Measurements from ENCODE around the gene IRF8.
A peak's percentile ranks its signal among the peaks of the same experiment; 100 is the strongest.

IRF8 gene

GRCh38 chr16:85926370-85926769, 27.4 kb downstream of the IRF8 start:
- peaks cover 0 to 34% (median 5%) of the 10 kb centered on the region in 5 experiments for H3K27me3 ChIP-seq (replicated peaks in 2 of 5; ENCODE audit: control insufficient read depth in 4 of 5, insufficient read depth in 5 of 5, low read length in 4 of 5)
- H3K27ac ChIP-seq (ENCODE audit: insufficient read depth in 1 of 2, low read depth in 1 of 2, low read length in 2 of 2, poor library complexity in 1 of 2, severe bottlenecking in 2 of 2): no peak overlapping the region
- ChIA-PET POLR2A (no interaction called here), CTCF (no interaction called here)
- H3K4me1 ChIP-seq (ENCODE audit: control extremely low read depth in 1 of 4, control insufficient read depth in 4 of 4, insufficient read depth in 4 of 4, low read length in 3 of 4): peaks cover 9 to 29% (median 20%) of the 10 kb centered on the region in 4 experiments
- H3K36me3 ChIP-seq (ENCODE audit: control insufficient read depth in 4 of 4, insufficient read depth in 4 of 4, low read length in 3 of 4): no peaks in the 10 kb centered on the region
- WGBS (ENCODE audit: insufficient coverage): 98% methylated on average over 8 of the region's 8 CpGs
- DNase-seq: no peak
- peaks cover 0 to 2% (median 0%) of the 10 kb centered on the region in 5 experiments for H3K9me3 ChIP-seq (ENCODE audit: control extremely low read depth in 1 of 5, control insufficient read depth in 4 of 5, insufficient read depth in 2 of 5, low read depth in 1 of 5, low read length in 4 of 5)
- H3K4me3 ChIP-seq (ENCODE audit: control insufficient read depth in 1 of 7, extremely low read depth in 1 of 7, insufficient read depth in 4 of 7, low read depth in 2 of 7, low read length in 6 of 7): no peak overlapping the region

GRCh38 chr16:85927371-85927770, 28.4 kb downstream of the IRF8 start:
- whole genome bisulfite sequencing (ENCODE audit: insufficient coverage): 36% methylated on average over 6 of the region's 16 CpGs
- ChIA-PET CTCF (interaction anchor here (0.8 to 2.0 kb wide), 3 partner anchors 11 to 59 kb away, joined by 3 to 9 read pairs (median 5); no protein-coding TSS in a partner anchor), POLR2A (interaction anchor here (0.6 kb wide), 2 partner anchors 24 to 54 kb away, joined by 3 to 4 read pairs; no protein-coding TSS in a partner anchor)
- peaks cover 0 to 34% (median 5%) of the 10 kb centered on the region in 5 experiments for H3K27me3 ChIP-seq (replicated peaks in 2 of 5; ENCODE audit: control insufficient read depth in 4 of 5, insufficient read depth in 5 of 5, low read length in 4 of 5)
- peaks cover 9 to 29% (median 20%) of the 10 kb centered on the region in 4 experiments for H3K4me1 ChIP-seq (ENCODE audit: control extremely low read depth in 1 of 4, control insufficient read depth in 4 of 4, insufficient read depth in 4 of 4, low read length in 3 of 4)
- no peaks in the 10 kb centered on the region for H3K36me3 ChIP-seq (ENCODE audit: control insufficient read depth in 4 of 4, insufficient read depth in 4 of 4, low read length in 3 of 4)
- no peak overlapping the region for H3K27ac ChIP-seq (ENCODE audit: insufficient read depth in 1 of 2, low read depth in 1 of 2, low read length in 2 of 2, poor library complexity in 1 of 2, severe bottlenecking in 2 of 2)
- no peak overlapping the region for H3K4me3 ChIP-seq (ENCODE audit: control insufficient read depth in 1 of 7, extremely low read depth in 1 of 7, insufficient read depth in 4 of 7, low read depth in 2 of 7, low read length in 6 of 7)
- H3K9me3 ChIP-seq (ENCODE audit: control extremely low read depth in 1 of 5, control insufficient read depth in 4 of 5, insufficient read depth in 2 of 5, low read depth in 1 of 5, low read length in 4 of 5): peaks cover 0 to 2% (median 0%) of the 10 kb centered on the region in 5 experiments
- DNase-seq: peak in 2 of 3 donors; percentile 48 to 62

GRCh38 chr16:85927959-85928358, 29.0 kb downstream of the IRF8 start:
- no peak overlapping the region for H3K27ac ChIP-seq (ENCODE audit: insufficient read depth in 1 of 2, low read depth in 1 of 2, low read length in 2 of 2, poor library complexity in 1 of 2, severe bottlenecking in 2 of 2)
- no peaks in the 10 kb centered on the region for H3K36me3 ChIP-seq (ENCODE audit: control insufficient read depth in 4 of 4, insufficient read depth in 4 of 4, low read length in 3 of 4)
- ChIA-PET CTCF (interaction anchor here (0.8 to 2.0 kb wide), 3 partner anchors 12 to 59 kb away, joined by 3 to 9 read pairs (median 5); no protein-coding TSS in a partner anchor), POLR2A (interaction anchor here (0.6 to 0.7 kb wide), 4 partner anchors 14 to 55 kb away, joined by 3 to 4 read pairs (median 4); no protein-coding TSS in a partner anchor)
- H3K9me3 ChIP-seq (ENCODE audit: control extremely low read depth in 1 of 5, control insufficient read depth in 4 of 5, insufficient read depth in 2 of 5, low read depth in 1 of 5, low read length in 4 of 5): peaks cover 0 to 2% (median 0%) of the 10 kb centered on the region in 5 experiments
- WGBS (ENCODE audit: insufficient coverage): 79% methylated on average over 5 of the region's 7 CpGs
- H3K4me1 ChIP-seq (ENCODE audit: control extremely low read depth in 1 of 4, control insufficient read depth in 4 of 4, insufficient read depth in 4 of 4, low read length in 3 of 4): peaks cover 9 to 29% (median 20%) of the 10 kb centered on the region in 4 experiments
- H3K4me3 ChIP-seq (ENCODE audit: control insufficient read depth in 1 of 7, extremely low read depth in 1 of 7, insufficient read depth in 4 of 7, low read depth in 2 of 7, low read length in 6 of 7): no peak overlapping the region
- H3K27me3 ChIP-seq (replicated peaks in 2 of 5; ENCODE audit: control insufficient read depth in 4 of 5, insufficient read depth in 5 of 5, low read length in 4 of 5): peaks cover 0 to 32% (median 5%) of the 10 kb centered on the region in 5 experiments
- peak in 2 of 3 donors; percentile 50 to 58 for DNase-seq

- POLR2A ChIA-PET: interaction anchor here (0.7 kb wide), 2 partner anchors 15 to 20 kb away, joined by 3 to 4 read pairs; no protein-coding TSS in a partner anchor
- no peak overlapping the region for H3K4me3 ChIP-seq (ENCODE audit: control insufficient read depth in 1 of 7, extremely low read depth in 1 of 7, insufficient read depth in 4 of 7, low read depth in 2 of 7, low read length in 6 of 7)
- H3K27me3 ChIP-seq (replicated peaks in 2 of 5; ENCODE audit: control insufficient read depth in 4 of 5, insufficient read depth in 5 of 5, low read length in 4 of 5): peaks cover 0 to 28% (median 5%) of the 10 kb centered on the region in 5 experiments
Measured at GRCh38 chr16:85928401-85928820, 29.4 kb downstream of the IRF8 start.

GRCh38 chr16:85929259-85929721, 30.3 kb downstream of the IRF8 start:
- ChIA-PET POLR2A (no interaction called here), CTCF (interaction anchor here (0.8 to 1.4 kb wide), 3 partner anchors 12 to 27 kb away, joined by 3 read pairs; no protein-coding TSS in a partner anchor)
- Histone ChIP-seq H3K9me3 (ENCODE audit: control extremely low read depth in 1 of 5, control insufficient read depth in 4 of 5, insufficient read depth in 2 of 5, low read depth in 1 of 5, low read length in 4 of 5) (peaks cover 0 to 2% (median 0%) of the 10 kb centered on the region in 5 experiments), H3K27me3 (replicated peaks in 2 of 5; ENCODE audit: control insufficient read depth in 4 of 5, insufficient read depth in 5 of 5, low read length in 4 of 5) (peaks cover 0 to 25% (median 5%) of the 10 kb centered on the region in 5 experiments), H3K4me3 (ENCODE audit: control insufficient read depth in 1 of 7, extremely low read depth in 1 of 7, insufficient read depth in 4 of 7, low read depth in 2 of 7, low read length in 6 of 7) (no peak overlapping the region), H3K36me3 (ENCODE audit: control insufficient read depth in 4 of 4, insufficient read depth in 4 of 4, low read length in 3 of 4) (no peaks in the 10 kb centered on the region), H3K4me1 (ENCODE audit: control extremely low read depth in 1 of 4, control insufficient read depth in 4 of 4, insufficient read depth in 4 of 4, low read length in 3 of 4) (peaks cover 9 to 30% (median 20%) of the 10 kb centered on the region in 4 experiments), H3K27ac (ENCODE audit: insufficient read depth in 1 of 2, low read depth in 1 of 2, low read length in 2 of 2, poor library complexity in 1 of 2, severe bottlenecking in 2 of 2) (no peak overlapping the region)
- WGBS (ENCODE audit: insufficient coverage): 97% methylated on average over 16 of the region's 16 CpGs
- DNase-seq: no peak

More at GRCh38 chr16:85928401-85928820, 29.4 kb downstream of the IRF8 start:
- H3K27ac ChIP-seq (ENCODE audit: insufficient read depth in 1 of 2, low read depth in 1 of 2, low read length in 2 of 2, poor library complexity in 1 of 2, severe bottlenecking in 2 of 2): no peak overlapping the region
- 0% methylated on average over 6 of the region's 10 CpGs for WGBS (ENCODE audit: insufficient coverage)
- DNase-seq: peak; percentile 69 to 97 (median 95)
- H3K9me3 ChIP-seq (ENCODE audit: control extremely low read depth in 1 of 5, control insufficient read depth in 4 of 5, insufficient read depth in 2 of 5, low read depth in 1 of 5, low read length in 4 of 5): peaks cover 0 to 2% (median 0%) of the 10 kb centered on the region in 5 experiments
- H3K36me3 ChIP-seq (ENCODE audit: control insufficient read depth in 4 of 4, insufficient read depth in 4 of 4, low read length in 3 of 4): no peaks in the 10 kb centered on the region
- H3K4me1 ChIP-seq (ENCODE audit: control extremely low read depth in 1 of 4, control insufficient read depth in 4 of 4, insufficient read depth in 4 of 4, low read length in 3 of 4): peaks cover 9 to 29% (median 20%) of the 10 kb centered on the region in 4 experiments
- CTCF ChIA-PET: interaction anchor here (0.8 to 2.0 kb wide), 3 partner anchors 12 to 58 kb away, joined by 3 to 9 read pairs (median 5); no protein-coding TSS in a partner anchor

GRCh38 chr16:85930301-85930700, 31.3 kb downstream of the IRF8 start:
- no peak for DNase-seq
- no peaks in the 10 kb centered on the region for H3K36me3 ChIP-seq (ENCODE audit: control insufficient read depth in 4 of 4, insufficient read depth in 4 of 4, low read length in 3 of 4)
- no peak overlapping the region for H3K27ac ChIP-seq (ENCODE audit: insufficient read depth in 1 of 2, low read depth in 1 of 2, low read length in 2 of 2, poor library complexity in 1 of 2, severe bottlenecking in 2 of 2)
- WGBS (ENCODE audit: insufficient coverage): 88% methylated on average over 15 of the region's 15 CpGs
- peaks cover 0 to 23% (median 5%) of the 10 kb centered on the region in 5 experiments for H3K27me3 ChIP-seq (replicated peaks in 2 of 5; ENCODE audit: control insufficient read depth in 4 of 5, insufficient read depth in 5 of 5, low read length in 4 of 5)
- no peaks in the 10 kb centered on the region for H3K9me3 ChIP-seq (ENCODE audit: control extremely low read depth in 1 of 5, control insufficient read depth in 4 of 5, insufficient read depth in 2 of 5, low read depth in 1 of 5, low read length in 4 of 5)
- ChIA-PET CTCF (interaction anchor here (1.4 to 1.5 kb wide), 2 partner anchors 22 to 57 kb away, joined by 3 read pairs; no protein-coding TSS in a partner anchor), POLR2A (no interaction called here)
- peaks cover 11 to 37% (median 21%) of the 10 kb centered on the region in 4 experiments for H3K4me1 ChIP-seq (ENCODE audit: control extremely low read depth in 1 of 4, control insufficient read depth in 4 of 4, insufficient read depth in 4 of 4, low read length in 3 of 4)
- no peak overlapping the region for H3K4me3 ChIP-seq (ENCODE audit: control insufficient read depth in 1 of 7, extremely low read depth in 1 of 7, insufficient read depth in 4 of 7, low read depth in 2 of 7, low read length in 6 of 7)

All from common myeloid progenitor, CD34-positive (primary cell).